PC-9 (cell line): ENCODE measurements around the gene KIAA0586.

Source experiments
- CTCF ChIP-seq: fragments of 200-600 bp; sonication (generic); conservative IDR thresholded peaks from 2 replicates; pipeline ENCODE4 v1.6.1; 2017; ENCODE audit warnings: mixed run types, antibody characterized with exemption, mild to moderate bottlenecking, moderate library complexity
- EZH2 ChIP-seq: fragments of 200-600 bp; sonication (generic); IDR thresholded peaks from 2 replicates; pipeline ENCODE4 v1.8.0; 2017; ENCODE audit warnings: antibody characterized with exemption, low read depth

- TF ChIP-seq CTCF (no peak), EZH2 (no peak)
Observed at GRCh38 chr14:58517592-58517991, 90.1 kb downstream of the KIAA0586 start.
